HEK293T (cell line): ENCODE data around the gene VPS16.
A peak's percentile ranks its signal among the peaks of the same experiment; 100 is the strongest.

Experiments used
- CTCF ChIA-PET: fragments of 350-600 bp; formaldehyde crosslinking; extraction: SDS; loops from one replicate; lab custom pipeline; 2021; ENCODE audit warnings: antibody characterized with exemption, inconsistent platforms; lab: Yijun Ruan, JAX
- POLR2A ChIA-PET: fragments of 350-600 bp; formaldehyde crosslinking; extraction: SDS; loops from one replicate; lab custom pipeline; 2020; ENCODE audit warnings: antibody characterized with exemption, inconsistent platforms; lab: Yijun Ruan, JAX
- DNase-seq: peaks from one replicate; pipeline ENCODE4 v3.0.0; 2012; ENCODE audit warnings: mixed read lengths; ENCODE audit errors: extremely low spot score
- ARNT ChIP-seq: fragments of 450-650 bp; IDR thresholded peaks from 2 replicates; pipeline ENCODE4 v1.6.1; 2017; ENCODE audit warnings: mild to moderate bottlenecking
- BHLHE40 ChIP-seq: fragments of 450-650 bp; IDR thresholded peaks from 2 replicates; pipeline ENCODE4 v1.6.1; 2016; ENCODE audit warnings: mild to moderate bottlenecking, moderate library complexity, borderline replicate concordance
- CTBP1 ChIP-seq: fragments of 450-650 bp; IDR thresholded peaks from 2 replicates; pipeline ENCODE4 v1.6.1; 2016; ENCODE audit warnings: borderline replicate concordance
- ELF4 ChIP-seq: fragments of 450-650 bp; IDR thresholded peaks from 2 replicates; pipeline ENCODE4 v1.6.1; 2017; ENCODE audit warnings: antibody characterized with exemption
- FOXA1 ChIP-seq: fragments of 450-650 bp; IDR thresholded peaks from 2 replicates; pipeline ENCODE4 v1.6.1; 2016; ENCODE audit warnings: mild to moderate bottlenecking
- FOXK2 ChIP-seq: fragments of 450-650 bp; IDR thresholded peaks from 2 replicates; pipeline ENCODE4 v1.6.1; 2016; ENCODE audit warnings: mild to moderate bottlenecking
- FOXM1 ChIP-seq: fragments of 450-650 bp; IDR thresholded peaks from 2 replicates; pipeline ENCODE4 v1.6.1; 2017; ENCODE audit warnings: mild to moderate bottlenecking, borderline replicate concordance
- HDGF ChIP-seq: fragments of 450-650 bp; IDR thresholded peaks from 2 replicates; pipeline ENCODE4 v1.6.1; 2017; ENCODE audit warnings: antibody characterized with exemption, borderline replicate concordance
- L3MBTL2 ChIP-seq: fragments of 450-650 bp; conservative IDR thresholded peaks from 2 replicates; pipeline ENCODE4 v1.6.1; 2016; ENCODE audit warnings: mild to moderate bottlenecking
- LEF1 ChIP-seq: fragments of 450-650 bp; IDR thresholded peaks from 2 replicates; pipeline ENCODE4 v1.6.1; 2017; ENCODE audit warnings: mild to moderate bottlenecking, borderline replicate concordance
- NFRKB ChIP-seq: fragments of 450-650 bp; IDR thresholded peaks from 2 replicates; pipeline ENCODE4 v1.6.1; 2016; ENCODE audit warnings: mild to moderate bottlenecking, moderate library complexity
- PKNOX1 ChIP-seq: fragments of 450-650 bp; IDR thresholded peaks from 2 replicates; pipeline ENCODE4 v1.6.1; 2016
- SP1 ChIP-seq: fragments of 450-650 bp; IDR thresholded peaks from 2 replicates; pipeline ENCODE4 v1.6.1; 2017
- SUZ12 ChIP-seq: fragments of 450-650 bp; IDR thresholded peaks from 2 replicates; pipeline ENCODE4 v1.6.1; 2016; ENCODE audit warnings: mild to moderate bottlenecking
- TARDBP ChIP-seq: fragments of 450-650 bp; IDR thresholded peaks from 2 replicates; pipeline ENCODE4 v1.6.1; 2016
- ZNF384 ChIP-seq: fragments of 450-650 bp; IDR thresholded peaks from 2 replicates; pipeline ENCODE4 v1.6.1; 2016

The VPS16 gene

GRCh38 chr20:2816583-2817340, 23.8 kb upstream of the VPS16 start:
- DNase-seq, result peak; percentile 48
- TF ChIP-seq SUZ12, result no peak
- POLR2A ChIA-PET, result no interaction called here
- CTCF ChIA-PET, result interaction anchor here (0.7 kb wide), 1 partner anchor 198 kb away, joined by 3 read pairs; no protein-coding TSS in a partner anchor

GRCh38 chr20:2817341-2817726, 23.2 kb upstream of the VPS16 start:
- ChIA-PET POLR2A (no interaction called here), CTCF (no interaction called here)
- DNase-seq, result no peak
- TF ChIP-seq CTBP1 (no peak), TARDBP (no peak), ELF4 (no peak), LEF1 (no peak), SP1 (no peak), NFRKB (no peak), FOXM1 (no peak), L3MBTL2 (no peak)

- CTCF ChIA-PET, result no interaction called here
- TF ChIP-seq CTBP1 (no peak), L3MBTL2 (no peak), ARNT (no peak), LEF1 (no peak), ELF4 (no peak), NFRKB (no peak), FOXA1 (no peak), HDGF (no peak), FOXM1 (no peak), SP1 (no peak)
- POLR2A ChIA-PET, result no interaction called here
- DNase-seq, result no peak
These were observed 22.5 kb upstream of the VPS16 start for GRCh38 chr20:2817891-2818595.

- CTCF ChIA-PET, result no interaction called here
These were observed 20.3 kb upstream of the VPS16 start for GRCh38 chr20:2820084-2820895.

GRCh38 chr20:2820896-2821869, 19.4 kb upstream of the VPS16 start:
- CTCF ChIA-PET, result no interaction called here
- TF ChIP-seq FOXM1 (no peak), SP1 (no peak), ZNF384 (no peak), HDGF (no peak), CTBP1 (no peak)
- peak; percentile 6 for DNase-seq
- POLR2A ChIA-PET, result no interaction called here

More at GRCh38 chr20:2820084-2820895, 20.3 kb upstream of the VPS16 start:
- DNase-seq, result peak; percentile 47
- TF ChIP-seq FOXA1 (no peak), SP1 (no peak), FOXK2 (no peak), ELF4 (no peak), BHLHE40 (no peak), PKNOX1 (no peak)
- POLR2A ChIA-PET, result interaction anchor here (1.4 kb wide), 1 partner anchor 156 kb away, joined by 3 read pairs; the partner anchor contains the start of gene IDH3B

- ChIA-PET CTCF (no interaction called here), POLR2A (no interaction called here)
- TF ChIP-seq PKNOX1, result no peak
- peak; percentile 6 for DNase-seq
These were observed 18.5 kb upstream of the VPS16 start for GRCh38 chr20:2822073-2822472.

GRCh38 chr20:2825761-2826160, 14.8 kb upstream of the VPS16 start:
- no peak for DNase-seq

More at GRCh38 chr20:2825761-2826160, 14.8 kb upstream of the VPS16 start:
- ChIA-PET CTCF (no interaction called here), POLR2A (no interaction called here)
- TF ChIP-seq SP1 (no peak), BHLHE40 (no peak), ARNT (no peak), TARDBP (no peak), FOXM1 (no peak), ZNF384 (no peak), L3MBTL2 (no peak), SUZ12 (no peak), CTBP1 (no peak), PKNOX1 (no peak), FOXK2 (no peak), ELF4 (no peak), FOXA1 (no peak), HDGF (no peak), NFRKB (no peak), LEF1 (no peak)
